HCT116 (cell line): ENCODE measurements around the gene KLHDC9.

Source experiments
- CTCF ChIP-seq, 3 experiments: fragments of 200-600 bp in 1 of 3; sonication (generic) in 1 of 3; IDR thresholded peaks in 2 of 3; conservative IDR thresholded peaks in 1 of 3; 2 replicates each; pipeline ENCODE4 v1.5.1; 2012 to 2017; ENCODE audit warnings: low read depth in 2 of 3, low read length in 2 of 3, antibody characterized with exemption in 1 of 3, borderline replicate concordance in 1 of 3, control low read depth in 1 of 3, mild to moderate bottlenecking in 1 of 3, mixed read lengths in 1 of 3, mixed run types in 1 of 3, moderate library complexity in 1 of 3; ENCODE audit not compliant: insufficient read depth in 1 of 3
- EZH2 ChIP-seq: fragments of 200-600 bp; sonication (generic); IDR thresholded peaks from 2 replicates; pipeline ENCODE4 v1.6.1; 2017; ENCODE audit warnings: antibody characterized with exemption, mixed run types
- EZH2phosphoT487 ChIP-seq: fragments of 200-600 bp; IDR thresholded peaks from 2 replicates; pipeline ENCODE4 v1.6.1; 2018; ENCODE audit warnings: antibody characterized with exemption, borderline replicate concordance
- MAX ChIP-seq: IDR thresholded peaks from 2 replicates; pipeline ENCODE4 v1.6.1; 2012
- POLR2A ChIP-seq: IDR thresholded peaks from 2 replicates; pipeline ENCODE4 v1.7.0; 2011; ENCODE audit warnings: borderline replicate concordance; ENCODE audit not compliant: insufficient read depth, insufficient read length; ENCODE audit errors: extremely low read depth
- POLR2AphosphoS5 ChIP-seq: IDR thresholded peaks from 2 replicates; pipeline ENCODE4 v1.6.1; 2011; ENCODE audit warnings: mild to moderate bottlenecking, low read depth, low read length, moderate library complexity
- SIN3A ChIP-seq: IDR thresholded peaks from 2 replicates; pipeline ENCODE4 v1.6.1; 2012; ENCODE audit warnings: low read depth
- SP1 ChIP-seq: IDR thresholded peaks from 2 replicates; pipeline ENCODE4 v1.6.1; 2012; ENCODE audit warnings: low read depth
- TF ChIP-seq, protein P1 (sequence below): IDR thresholded peaks from 2 replicates; pipeline ENCODE4 v1.6.1; 2012; ENCODE audit warnings: low read depth
- TF ChIP-seq, protein P2 (sequence below): IDR thresholded peaks from 2 replicates; pipeline ENCODE4 v1.6.1; 2012

DNA sequence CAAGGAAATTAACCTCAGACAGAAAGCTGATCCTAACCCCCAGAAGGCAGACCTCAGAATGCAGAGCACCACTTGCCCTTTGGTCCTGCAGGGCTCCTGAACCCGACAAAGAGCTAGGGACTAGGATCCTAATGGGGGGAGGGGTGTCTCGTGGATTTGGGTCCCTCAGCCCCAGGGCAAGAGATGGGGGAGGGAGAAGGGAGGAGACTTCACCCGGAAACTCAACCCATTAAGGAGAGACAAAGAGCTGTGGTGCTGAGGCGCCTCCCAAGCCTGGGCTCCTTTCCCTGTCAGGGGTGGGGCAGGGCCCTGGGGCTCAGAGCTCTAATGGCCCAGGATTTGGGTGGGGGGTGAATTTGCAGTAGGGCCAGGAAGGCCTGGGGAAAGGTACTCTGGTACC lies 11.7 kb upstream of the KLHDC9 start:
- TF ChIP-seq CTCF (IDR thresholded peaks at IDR 0.05 in 2 of 3, conservative IDR thresholded peaks at IDR 0.05 in 1 of 3; ENCODE audit: borderline replicate concordance in 1 of 3, insufficient read depth in 1 of 3, low read depth in 2 of 3, low read length in 2 of 3) (no peak), EZH2 (no peak), POLR2A (no peak), POLR2AphosphoS5 (no peak), MAX (no peak), EZH2phosphoT487 (no peak), SIN3A (no peak), SP1 (no peak)
- TF ChIP-seq, protein P1, sequence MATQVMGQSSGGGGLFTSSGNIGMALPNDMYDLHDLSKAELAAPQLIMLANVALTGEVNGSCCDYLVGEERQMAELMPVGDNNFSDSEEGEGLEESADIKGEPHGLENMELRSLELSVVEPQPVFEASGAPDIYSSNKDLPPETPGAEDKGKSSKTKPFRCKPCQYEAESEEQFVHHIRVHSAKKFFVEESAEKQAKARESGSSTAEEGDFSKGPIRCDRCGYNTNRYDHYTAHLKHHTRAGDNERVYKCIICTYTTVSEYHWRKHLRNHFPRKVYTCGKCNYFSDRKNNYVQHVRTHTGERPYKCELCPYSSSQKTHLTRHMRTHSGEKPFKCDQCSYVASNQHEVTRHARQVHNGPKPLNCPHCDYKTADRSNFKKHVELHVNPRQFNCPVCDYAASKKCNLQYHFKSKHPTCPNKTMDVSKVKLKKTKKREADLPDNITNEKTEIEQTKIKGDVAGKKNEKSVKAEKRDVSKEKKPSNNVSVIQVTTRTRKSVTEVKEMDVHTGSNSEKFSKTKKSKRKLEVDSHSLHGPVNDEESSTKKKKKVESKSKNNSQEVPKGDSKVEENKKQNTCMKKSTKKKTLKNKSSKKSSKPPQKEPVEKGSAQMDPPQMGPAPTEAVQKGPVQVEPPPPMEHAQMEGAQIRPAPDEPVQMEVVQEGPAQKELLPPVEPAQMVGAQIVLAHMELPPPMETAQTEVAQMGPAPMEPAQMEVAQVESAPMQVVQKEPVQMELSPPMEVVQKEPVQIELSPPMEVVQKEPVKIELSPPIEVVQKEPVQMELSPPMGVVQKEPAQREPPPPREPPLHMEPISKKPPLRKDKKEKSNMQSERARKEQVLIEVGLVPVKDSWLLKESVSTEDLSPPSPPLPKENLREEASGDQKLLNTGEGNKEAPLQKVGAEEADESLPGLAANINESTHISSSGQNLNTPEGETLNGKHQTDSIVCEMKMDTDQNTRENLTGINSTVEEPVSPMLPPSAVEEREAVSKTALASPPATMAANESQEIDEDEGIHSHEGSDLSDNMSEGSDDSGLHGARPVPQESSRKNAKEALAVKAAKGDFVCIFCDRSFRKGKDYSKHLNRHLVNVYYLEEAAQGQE, result no peak
- TF ChIP-seq, protein P2, sequence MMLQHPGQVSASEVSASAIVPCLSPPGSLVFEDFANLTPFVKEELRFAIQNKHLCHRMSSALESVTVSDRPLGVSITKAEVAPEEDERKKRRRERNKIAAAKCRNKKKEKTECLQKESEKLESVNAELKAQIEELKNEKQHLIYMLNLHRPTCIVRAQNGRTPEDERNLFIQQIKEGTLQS, result no peak
